SU-DHL-6 (cell line): ENCODE measurements around the gene SPTSSB.

ENCODE experiments used
- CTCF ChIP-seq: fragments of 200-600 bp; sonication (generic); IDR thresholded peaks from one replicate; pipeline ENCODE4 v1.5.1; 2017; ENCODE audit warnings: antibody characterized with exemption, mild to moderate bottlenecking, low read length, moderate library complexity; ENCODE audit not compliant: insufficient read depth, poor library complexity, severe bottlenecking
- EZH2phosphoT487 ChIP-seq: fragments of 200-600 bp; sonication (generic), shearing (Covaris generic); conservative IDR thresholded peaks from 2 replicates; pipeline ENCODE4 v1.6.1; 2018; ENCODE audit warnings: mild to moderate bottlenecking, antibody characterized with exemption, low read length, moderate library complexity, mixed read lengths

GRCh38 chr3:161414907-161415306, 43.6 kb upstream of the SPTSSB start:
- TF ChIP-seq CTCF, result no peak
- TF ChIP-seq EZH2phosphoT487, result no peak
